Testis (tissue), 3 donors: ENCODE results near the gene KCTD20. TPM values are rescaled to one million over a fixed set of nuclear protein-coding genes. Genes with fewer than 3 reads are reported as not detected.

Experiments
- DNase-seq: peaks from one replicate; pipeline ENCODE4 v3.0.0-alpha.2; 2019
- H3K27ac ChIP-seq, 2 donors: fragments of 200-600 bp; sonication (generic); one replicate each; pipeline ENCODE4 v1.5.1; 2019
- H3K27me3 ChIP-seq: fragments of 200-600 bp; sonication (generic); one replicate; pipeline ENCODE4 v1.5.1; 2019
- H3K36me3 ChIP-seq: fragments of 200-600 bp; sonication (generic); one replicate; pipeline ENCODE4 v1.5.1; 2017; ENCODE audit warnings: low read depth; ENCODE audit errors: missing control alignments
- H3K4me1 ChIP-seq: fragments of 200-600 bp; sonication (generic); one replicate; pipeline ENCODE4 v1.5.1; 2019
- H3K4me3 ChIP-seq, 2 donors: fragments of 200-600 bp; sonication (generic); one replicate each; pipeline ENCODE4 v1.5.1; 2017 to 2019
- H3K9me3 ChIP-seq: fragments of 200-600 bp; sonication (generic); one replicate; pipeline ENCODE4 v1.5.1; 2017
- POLR2A ChIP-seq: fragments of 450-650 bp; IDR thresholded peaks from one replicate; pipeline ENCODE4 v1.6.1; 2017; ENCODE audit warnings: antibody characterized with exemption, mild to moderate bottlenecking, moderate library complexity
- WGBS, 2 donors: methylation state at CpG; one replicate each; pipeline ENCODE4 v1.1.5; 2018; 5-methylcytosine and 5-hydroxymethylcytosine counted together
- intact Hi-C: fragments of 100-400 bp; cut with DNase I; formaldehyde crosslinking; loops from one replicate; pipeline ENCODE4 v1.15.1; 2023; ENCODE audit warnings: low total_unique reads
- polyA plus RNA-seq: library from polyadenylated mRNA; stranded (reverse); fragments of 350-450 nt; fragmentation: Illumina TruSeq; extraction: RNeasy Lipid Tissue Mini Kit (QIAGEN cat#74804); gene quantifications from one replicate; pipeline ENCODE4 v1.2.3, GENCODE V29; 2014; ENCODE audit warnings: low read depth, low replicate concordance; ENCODE audit not compliant: insufficient read depth
- total RNA-seq, 2 donors: library from RNA; depleted of rRNA; stranded (reverse); fragments of >200 nt; gene quantifications; one replicate each; pipeline ENCODE4 v1.2.3, GENCODE V29; 2016
- TF ChIP-seq, protein P1 (sequence below), 3 experiments: fragments of 450-650 bp in 2 of 3; fragments of 200-600 bp in 1 of 3; sonication (generic) in 1 of 3; IDR thresholded peaks; one replicate each; pipeline ENCODE4 v1.5.1; 2016 to 2019; ENCODE audit warnings: antibody characterized with exemption in 3 of 3, mild to moderate bottlenecking in 2 of 3, moderate library complexity in 1 of 3

KCTD20 gene
- total and polyA plus RNA-seq, 3 donors from 2014 or later, result 21.8 to 35.5 (median 31.5) TPM

DNA sequence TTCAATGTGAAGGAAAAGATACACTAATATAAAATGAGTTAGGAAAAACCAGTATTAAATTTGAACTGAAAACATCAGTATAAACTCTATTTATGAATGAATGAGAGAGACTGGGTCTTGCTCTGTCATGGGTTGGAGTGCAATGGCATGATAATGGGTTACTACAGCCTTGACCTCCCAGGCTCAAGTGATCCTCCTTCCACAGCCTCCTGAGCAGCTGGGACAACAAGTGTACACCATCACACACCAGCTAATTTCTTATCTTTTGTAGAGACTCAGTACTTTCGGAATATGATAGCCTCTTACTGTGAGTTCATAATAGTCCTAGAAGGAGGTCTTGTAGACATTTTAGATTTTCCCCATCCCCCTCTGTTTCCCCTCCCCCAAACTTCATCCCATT lies 21.4 kb downstream of the KCTD20 start:
- Histone ChIP-seq H3K9me3 (no peaks in the 10 kb centered on the region), H3K27ac (no peak overlapping the region), H3K4me3 (no peak overlapping the region), H3K27me3 (no peaks in the 10 kb centered on the region), H3K36me3 (no peaks in the 10 kb centered on the region), H3K4me1 (no peaks in the 10 kb centered on the region)
- TF ChIP-seq POLR2A, result no peak
- TF ChIP-seq, protein P1, sequence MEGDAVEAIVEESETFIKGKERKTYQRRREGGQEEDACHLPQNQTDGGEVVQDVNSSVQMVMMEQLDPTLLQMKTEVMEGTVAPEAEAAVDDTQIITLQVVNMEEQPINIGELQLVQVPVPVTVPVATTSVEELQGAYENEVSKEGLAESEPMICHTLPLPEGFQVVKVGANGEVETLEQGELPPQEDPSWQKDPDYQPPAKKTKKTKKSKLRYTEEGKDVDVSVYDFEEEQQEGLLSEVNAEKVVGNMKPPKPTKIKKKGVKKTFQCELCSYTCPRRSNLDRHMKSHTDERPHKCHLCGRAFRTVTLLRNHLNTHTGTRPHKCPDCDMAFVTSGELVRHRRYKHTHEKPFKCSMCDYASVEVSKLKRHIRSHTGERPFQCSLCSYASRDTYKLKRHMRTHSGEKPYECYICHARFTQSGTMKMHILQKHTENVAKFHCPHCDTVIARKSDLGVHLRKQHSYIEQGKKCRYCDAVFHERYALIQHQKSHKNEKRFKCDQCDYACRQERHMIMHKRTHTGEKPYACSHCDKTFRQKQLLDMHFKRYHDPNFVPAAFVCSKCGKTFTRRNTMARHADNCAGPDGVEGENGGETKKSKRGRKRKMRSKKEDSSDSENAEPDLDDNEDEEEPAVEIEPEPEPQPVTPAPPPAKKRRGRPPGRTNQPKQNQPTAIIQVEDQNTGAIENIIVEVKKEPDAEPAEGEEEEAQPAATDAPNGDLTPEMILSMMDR (IDR thresholded peaks at IDR 0.05), result no peak
- intact Hi-C loops, result no loop called here
- 27 to 34% methylated on average over 1 of the region's 1 CpG for WGBS, 2 donors
- no peak for DNase-seq

DNA sequence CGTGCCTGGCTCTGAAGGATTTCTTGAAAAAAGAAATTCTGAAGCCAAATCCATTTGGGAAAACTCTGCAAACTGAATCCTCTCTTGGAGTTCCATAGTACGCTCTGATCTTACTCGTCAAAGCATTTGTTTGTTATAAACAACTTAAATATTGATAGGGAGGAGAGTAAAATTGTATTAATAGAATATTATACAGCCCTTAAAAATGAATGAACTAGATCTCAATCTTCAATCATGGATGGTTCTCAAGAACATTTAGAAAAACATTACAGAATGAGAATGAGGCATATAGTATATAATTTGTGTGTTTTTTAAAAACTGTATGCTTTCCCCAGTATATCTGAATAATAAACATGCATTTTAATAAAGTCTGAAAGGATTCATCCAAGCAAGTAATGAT lies 24.8 kb downstream of the KCTD20 start:
- intact Hi-C loops, result no loop called here
- Histone ChIP-seq H3K9me3 (no peaks in the 10 kb centered on the region), H3K36me3 (no peaks in the 10 kb centered on the region)

DNA sequence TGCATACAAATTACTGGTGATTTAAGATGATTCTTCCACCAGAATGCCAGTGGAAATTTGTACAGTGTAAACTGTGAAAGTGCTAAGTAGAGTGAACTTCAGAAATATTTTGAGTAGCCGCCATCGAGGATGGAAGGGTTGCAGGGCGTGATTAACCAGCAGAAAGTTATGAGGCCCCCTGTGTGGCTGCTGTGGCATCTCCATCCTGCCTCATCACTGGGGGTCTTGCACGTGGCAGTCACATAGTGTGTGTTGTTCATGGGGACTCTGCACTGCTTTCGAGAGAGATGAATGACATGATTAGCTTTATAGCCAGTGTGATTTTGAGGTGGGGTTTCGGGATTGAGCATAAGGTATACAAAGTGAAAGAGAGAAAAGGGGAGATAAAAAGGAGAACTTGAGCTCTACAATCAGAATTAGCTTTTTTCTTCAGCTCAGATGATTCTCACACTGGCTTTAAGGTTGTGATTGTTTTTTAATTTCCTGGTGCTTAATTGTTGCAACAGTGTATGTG lies 26.4 kb downstream of the KCTD20 start:
- H3K27me3 ChIP-seq, result no peaks in the 10 kb centered on the region
- TF ChIP-seq, protein P1 (IDR thresholded peaks at IDR 0.05), result no peak
- no peak for TF ChIP-seq POLR2A
- intact Hi-C loops, result no loop called here
- no peak for DNase-seq
- H3K9me3 ChIP-seq, result no peaks in the 10 kb centered on the region
- no peak overlapping the region for H3K27ac ChIP-seq
- WGBS, 2 donors, result 87 to 94% methylated on average over 6 of the region's 6 CpGs
- no peaks in the 10 kb centered on the region for H3K36me3 ChIP-seq
- H3K4me3 ChIP-seq, result no peak overlapping the region
- no peaks in the 10 kb centered on the region for H3K4me1 ChIP-seq

More for the DNA sequence above, 24.8 kb downstream of the KCTD20 start:
- no peak for DNase-seq
- Histone ChIP-seq H3K27me3 (no peaks in the 10 kb centered on the region), H3K4me1 (no peaks in the 10 kb centered on the region), H3K4me3 (no peak overlapping the region), H3K27ac (no peak overlapping the region)
- 96% methylated on average over 3 of the region's 3 CpGs for WGBS, 2 donors
- TF ChIP-seq POLR2A, result no peak
- TF ChIP-seq, protein P1 (IDR thresholded peaks at IDR 0.05), result no peak

DNA sequence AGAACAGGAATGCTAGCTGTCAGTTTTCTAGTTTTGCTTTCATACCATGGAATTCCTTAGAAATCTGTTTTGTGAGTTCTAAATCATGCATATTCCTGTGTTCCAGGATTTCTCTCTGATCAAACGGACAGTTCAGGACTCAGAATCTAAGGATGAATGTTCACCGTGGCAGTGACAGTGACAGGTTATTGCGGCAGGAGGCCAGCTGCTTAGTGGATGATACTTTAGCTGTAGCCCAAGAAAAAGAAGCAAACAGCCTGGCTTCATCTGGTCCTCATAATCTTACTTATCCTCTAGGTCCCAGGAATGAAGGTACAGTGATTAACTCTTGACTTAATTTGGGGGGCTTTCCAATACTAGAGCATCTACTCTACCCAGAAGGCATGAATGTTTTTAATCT lies 27.1 kb downstream of the KCTD20 start:
- Histone ChIP-seq H3K4me1 (no peaks in the 10 kb centered on the region), H3K27ac (no peak overlapping the region), H3K27me3 (no peaks in the 10 kb centered on the region), H3K4me3 (no peak overlapping the region), H3K9me3 (no peaks in the 10 kb centered on the region), H3K36me3 (no peaks in the 10 kb centered on the region)
- intact Hi-C loops, result no loop called here
- TF ChIP-seq, protein P1 (IDR thresholded peaks at IDR 0.05), result no peak
- TF ChIP-seq POLR2A, result no peak
- DNase-seq, result no peak
- WGBS, 2 donors, result 95 to 96% methylated on average over 3 of the region's 3 CpGs

DNA sequence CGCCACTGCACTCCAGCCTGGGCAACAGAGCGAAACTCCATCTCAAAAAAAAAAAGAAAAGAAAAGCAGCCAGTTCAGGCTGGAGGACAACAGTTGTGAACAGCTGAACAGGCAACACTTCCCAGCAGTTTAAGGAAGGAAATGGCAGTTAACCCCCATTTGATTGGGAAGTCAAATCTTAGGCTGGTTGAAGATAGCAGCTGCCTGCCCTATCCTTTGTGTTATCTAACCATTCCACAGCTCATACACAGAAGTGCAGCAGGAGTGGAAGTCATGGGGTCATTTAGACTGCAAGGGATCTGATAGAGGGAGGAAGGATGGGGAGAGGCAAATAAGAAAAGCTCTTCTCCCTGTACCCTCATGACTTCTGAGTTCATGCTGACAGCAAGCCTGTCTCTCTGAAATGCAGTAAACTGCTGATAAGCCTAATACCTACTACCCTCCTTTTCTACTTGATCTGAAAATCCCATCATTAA lies 35.3 kb downstream of the KCTD20 start:
- 54 to 56% methylated on average over 2 of the region's 2 CpGs for WGBS, 2 donors
- no peaks in the 10 kb centered on the region for H3K4me1 ChIP-seq
- DNase-seq, result no peak
- no peaks in the 10 kb centered on the region for H3K9me3 ChIP-seq
- H3K27ac ChIP-seq, result no peak overlapping the region
- no peak for TF ChIP-seq POLR2A
- TF ChIP-seq, protein P1 (IDR thresholded peaks at IDR 0.05), result no peak
- intact Hi-C loops, result no loop called here
- H3K36me3 ChIP-seq, result no peaks in the 10 kb centered on the region
- H3K27me3 ChIP-seq, result no peaks in the 10 kb centered on the region
- H3K4me3 ChIP-seq, result no peak overlapping the region
